Suprapubic skin (tissue), 4 donors: ENCODE results near the gene ANKMY1. TPM values are rescaled to one million over a fixed set of nuclear protein-coding genes. Genes with fewer than 3 reads are reported as not detected.

ENCODE experiments used
- DNase-seq, 2 donors: peaks; one replicate each; pipeline ENCODE4 v3.0.0-alpha.2; 2019; ENCODE audit warnings: low spot score in 2 of 2
- H3K27ac ChIP-seq: fragments of 200-600 bp; sonication (generic); one replicate; pipeline ENCODE4 v1.5.1; 2019
- H3K27me3 ChIP-seq: fragments of 200-600 bp; sonication (generic); one replicate; pipeline ENCODE4 v1.5.1; 2019
- H3K36me3 ChIP-seq: fragments of 200-600 bp; sonication (generic); one replicate; pipeline ENCODE4 v1.5.1; 2019
- H3K4me1 ChIP-seq: fragments of 200-600 bp; sonication (generic); one replicate; pipeline ENCODE4 v1.5.1; 2019
- H3K4me3 ChIP-seq: fragments of 200-600 bp; sonication (generic); one replicate; pipeline ENCODE4 v1.5.1; 2019; ENCODE audit warnings: mild to moderate bottlenecking
- H3K9me3 ChIP-seq: fragments of 200-600 bp; sonication (generic); one replicate; pipeline ENCODE4 v1.5.1; 2019
- CTCF ChIP-seq, 2 donors: fragments of 200-600 bp in 1 of 2; fragments of 450-650 bp in 1 of 2; sonication (generic) in 1 of 2; IDR thresholded peaks; one replicate each; pipeline ENCODE4 v1.5.1; 2016 to 2019; ENCODE audit warnings: antibody characterized with exemption in 2 of 2, mild to moderate bottlenecking in 1 of 2, moderate library complexity in 1 of 2
- EP300 ChIP-seq: sonication (generic); formaldehyde crosslinking; IDR thresholded peaks from one replicate; pipeline ENCODE4 v1.6.1; 2017; ENCODE audit warnings: antibody characterized with exemption
- POLR2A ChIP-seq, 2 donors: fragments of 450-650 bp; IDR thresholded peaks; one replicate each; pipeline ENCODE4 v1.6.1; 2017; ENCODE audit warnings: antibody characterized with exemption in 2 of 2, mild to moderate bottlenecking in 2 of 2, moderate library complexity in 2 of 2
- POLR2AphosphoS5 ChIP-seq, 3 donors: sonication (generic); formaldehyde crosslinking; IDR thresholded peaks; one replicate each; pipeline ENCODE4 v1.6.1; 2017; ENCODE audit warnings: antibody characterized with exemption in 3 of 3
- WGBS: methylation state at CpG from one replicate; pipeline ENCODE4 v1.1.5; 2018; 5-methylcytosine and 5-hydroxymethylcytosine counted together
- total RNA-seq, 4 donors: library from RNA; depleted of rRNA; stranded (reverse); fragments of >200 nt; gene quantifications; one replicate each; pipeline ENCODE4 v1.1.0, GENCODE V29; 2016

ANKMY1 gene
- total RNA-seq, 4 donors from 2014 or later = 12.2 to 52.1 (median 23.0) TPM

- H3K4me1 ChIP-seq = peaks cover 63% of the 10 kb centered on the region
- no peak overlapping the region for H3K27ac ChIP-seq
- no CpG with 5 or more reads among the region's 20 CpGs for WGBS
- no peaks in the 10 kb centered on the region for H3K9me3 ChIP-seq
- H3K36me3 ChIP-seq = peaks cover 67% of the 10 kb centered on the region
- DNase-seq = peak in 1 of 2 donors; percentile 56
- no peaks in the 10 kb centered on the region for H3K27me3 ChIP-seq
- TF ChIP-seq CTCF (IDR thresholded peaks at IDR 0.05) (no peak), EP300 (no peak), POLR2A (IDR thresholded peaks at IDR 0.05) (no peak), POLR2AphosphoS5 (IDR thresholded peaks at IDR 0.05) (no peak)
- no peak overlapping the region for H3K4me3 ChIP-seq
Observed at GRCh38 chr2:240573071-240573515, 15.3 kb upstream of the ANKMY1 start.

- peaks cover 62% of the 10 kb centered on the region for H3K4me1 ChIP-seq
- peaks cover 59% of the 10 kb centered on the region for H3K36me3 ChIP-seq
- no peak overlapping the region for H3K4me3 ChIP-seq
- H3K27me3 ChIP-seq = no peaks in the 10 kb centered on the region
- no peak overlapping the region for H3K27ac ChIP-seq
- H3K9me3 ChIP-seq = no peaks in the 10 kb centered on the region
- TF ChIP-seq POLR2AphosphoS5 (IDR thresholded peaks at IDR 0.05) (no peak), CTCF (IDR thresholded peaks at IDR 0.05) (no peak), POLR2A (IDR thresholded peaks at IDR 0.05) (no peak), EP300 (no peak)
- DNase-seq = peak in 1 of 2 donors; percentile 68
- WGBS = 93% methylated on average over 20 of the region's 30 CpGs
Observed at GRCh38 chr2:240572141-240573031, 14.6 kb upstream of the ANKMY1 start.

- H3K4me3 ChIP-seq = no peak overlapping the region
- H3K9me3 ChIP-seq = no peaks in the 10 kb centered on the region
- no peaks in the 10 kb centered on the region for H3K27me3 ChIP-seq
- H3K27ac ChIP-seq = no peak overlapping the region
- TF ChIP-seq CTCF (IDR thresholded peaks at IDR 0.05) = no peak
- TF ChIP-seq EP300 = no peak
- TF ChIP-seq POLR2AphosphoS5 (IDR thresholded peaks at IDR 0.05) = no peak
- no peak for TF ChIP-seq POLR2A (IDR thresholded peaks at IDR 0.05)
- peaks cover 67% of the 10 kb centered on the region for H3K4me1 ChIP-seq
- WGBS = 84% methylated on average over 14 of the region's 18 CpGs
- peaks cover 50% of the 10 kb centered on the region for H3K36me3 ChIP-seq
- peak in 1 of 2 donors; percentile 58 for DNase-seq
Observed at GRCh38 chr2:240571314-240571973, 13.7 kb upstream of the ANKMY1 start.

- TF ChIP-seq EP300 (no peak), POLR2A (IDR thresholded peaks at IDR 0.05) (no peak), CTCF (IDR thresholded peaks at IDR 0.05) (no peak), POLR2AphosphoS5 (IDR thresholded peaks at IDR 0.05) (no peak)
- Histone ChIP-seq H3K9me3 (no peaks in the 10 kb centered on the region), H3K4me3 (no peak overlapping the region), H3K27ac (no peak overlapping the region), H3K36me3 (peaks cover 43% of the 10 kb centered on the region), H3K27me3 (no peaks in the 10 kb centered on the region), H3K4me1 (peaks cover 67% of the 10 kb centered on the region)
- DNase-seq = peak; percentile 48 to 77
- WGBS = 80% methylated on average over 1 of the region's 11 CpGs
Observed at GRCh38 chr2:240570531-240571313, 12.9 kb upstream of the ANKMY1 start.
